Stomach (tissue), 4 donors: ENCODE data around the gene PPM1L.
A peak's percentile ranks its signal among the peaks of the same experiment; 100 is the strongest.

ENCODE experiments used
- POLR2AphosphoS5 ChIP-seq, 3 donors: sonication (generic); formaldehyde crosslinking; IDR thresholded peaks; one replicate each; pipeline ENCODE4 v1.6.1; 2016; ENCODE audit warnings: antibody characterized with exemption in 3 of 3
- TF ChIP-seq, protein P1 (sequence below), 7 experiments: fragments of 450-650 bp in 4 of 7; fragments of 200-600 bp in 3 of 7; sonication (generic) in 3 of 7; IDR thresholded peaks; one replicate each; pipeline ENCODE4 v1.5.1; 2016 to 2019; ENCODE audit warnings: antibody characterized with exemption in 7 of 7, control low read depth in 2 of 7, mild to moderate bottlenecking in 1 of 7

- TF ChIP-seq, protein P1, sequence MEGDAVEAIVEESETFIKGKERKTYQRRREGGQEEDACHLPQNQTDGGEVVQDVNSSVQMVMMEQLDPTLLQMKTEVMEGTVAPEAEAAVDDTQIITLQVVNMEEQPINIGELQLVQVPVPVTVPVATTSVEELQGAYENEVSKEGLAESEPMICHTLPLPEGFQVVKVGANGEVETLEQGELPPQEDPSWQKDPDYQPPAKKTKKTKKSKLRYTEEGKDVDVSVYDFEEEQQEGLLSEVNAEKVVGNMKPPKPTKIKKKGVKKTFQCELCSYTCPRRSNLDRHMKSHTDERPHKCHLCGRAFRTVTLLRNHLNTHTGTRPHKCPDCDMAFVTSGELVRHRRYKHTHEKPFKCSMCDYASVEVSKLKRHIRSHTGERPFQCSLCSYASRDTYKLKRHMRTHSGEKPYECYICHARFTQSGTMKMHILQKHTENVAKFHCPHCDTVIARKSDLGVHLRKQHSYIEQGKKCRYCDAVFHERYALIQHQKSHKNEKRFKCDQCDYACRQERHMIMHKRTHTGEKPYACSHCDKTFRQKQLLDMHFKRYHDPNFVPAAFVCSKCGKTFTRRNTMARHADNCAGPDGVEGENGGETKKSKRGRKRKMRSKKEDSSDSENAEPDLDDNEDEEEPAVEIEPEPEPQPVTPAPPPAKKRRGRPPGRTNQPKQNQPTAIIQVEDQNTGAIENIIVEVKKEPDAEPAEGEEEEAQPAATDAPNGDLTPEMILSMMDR (IDR thresholded peaks at IDR 0.05) = no peak
- TF ChIP-seq POLR2AphosphoS5 (IDR thresholded peaks at IDR 0.05) = peak in 2 of 3 donors; percentile 68 to 79
Measured at GRCh38 chr3:160784853-160785252, 28.8 kb downstream of the PPM1L start.
